ENCODE data around the gene ABLIM1.

The ABLIM1 gene

GRCh38 chr10:114539623-114540022 is 118.5 kb downstream of the ABLIM1 start:
- DNase-seq (ENCODE audit: low spot score), result no peak
- no peak for TF ChIP-seq CTCF (IDR thresholded peaks at IDR 0.05; ENCODE audit: extremely low read depth, insufficient read depth, missing control alignments)
- in situ Hi-C loops (cut with MboI; ENCODE audit: low pct_unique_long_range_greater_than_20kb, low sequenced_read_pairs, unreplicated experiment), result no loop called here

- in situ Hi-C loops (cut with MboI; ENCODE audit: low pct_unique_long_range_greater_than_20kb, low sequenced_read_pairs, unreplicated experiment), result no loop called here
- no peak for DNase-seq (ENCODE audit: low spot score)
- no peak for TF ChIP-seq CTCF (IDR thresholded peaks at IDR 0.05; ENCODE audit: extremely low read depth, insufficient read depth, missing control alignments)
Observed at GRCh38 chr10:114538181-114538906, 119.7 kb downstream of the ABLIM1 start.

DNA sequence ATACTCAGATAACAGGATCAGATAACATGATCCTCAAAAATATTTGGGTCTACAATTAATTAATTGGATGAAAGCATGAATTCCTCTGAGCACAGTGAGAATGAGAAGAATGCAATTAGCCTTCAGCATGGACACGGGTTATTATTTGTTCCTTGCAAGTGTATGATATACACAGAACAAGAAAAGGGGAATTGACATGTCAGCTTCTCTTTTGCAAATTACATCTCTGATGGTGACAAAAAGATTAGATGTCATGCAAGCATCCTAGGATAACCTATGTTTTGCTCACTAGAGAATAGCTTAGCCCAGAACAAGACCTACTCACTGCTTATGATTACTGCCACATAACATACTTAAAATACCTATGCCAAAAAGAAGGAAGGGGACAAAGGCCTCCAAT is 120.3 kb downstream of the ABLIM1 start:
- no peak for DNase-seq (ENCODE audit: low spot score)
- in situ Hi-C loops (cut with MboI; ENCODE audit: low pct_unique_long_range_greater_than_20kb, low sequenced_read_pairs, unreplicated experiment), result no loop called here
- no peak for TF ChIP-seq CTCF (IDR thresholded peaks at IDR 0.05; ENCODE audit: extremely low read depth, insufficient read depth, missing control alignments)

DNA sequence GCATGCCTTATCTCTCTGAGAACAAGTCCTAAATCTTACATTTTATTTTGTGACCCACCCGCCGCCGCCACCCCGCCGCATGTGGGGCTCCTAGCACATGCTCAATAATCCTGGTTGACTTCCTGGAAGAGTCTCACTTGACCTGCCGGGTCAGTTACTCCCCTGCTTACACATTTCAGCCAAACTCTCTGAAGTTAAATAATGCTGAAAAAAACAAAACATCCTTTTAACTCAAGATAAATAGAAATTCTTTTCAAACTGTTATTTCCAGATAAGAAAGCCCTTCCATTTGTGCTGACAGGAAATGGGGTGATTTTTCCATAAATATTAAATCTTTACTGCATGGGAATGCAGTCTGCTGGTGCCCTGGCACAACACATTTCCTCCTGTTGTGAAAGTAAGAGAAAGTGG is 123.5 kb downstream of the ABLIM1 start:
- no peak for DNase-seq (ENCODE audit: low spot score)
- in situ Hi-C loops (cut with MboI; ENCODE audit: low pct_unique_long_range_greater_than_20kb, low sequenced_read_pairs, unreplicated experiment), result no loop called here
- no peak for TF ChIP-seq CTCF (IDR thresholded peaks at IDR 0.05; ENCODE audit: extremely low read depth, insufficient read depth, missing control alignments)

DNA sequence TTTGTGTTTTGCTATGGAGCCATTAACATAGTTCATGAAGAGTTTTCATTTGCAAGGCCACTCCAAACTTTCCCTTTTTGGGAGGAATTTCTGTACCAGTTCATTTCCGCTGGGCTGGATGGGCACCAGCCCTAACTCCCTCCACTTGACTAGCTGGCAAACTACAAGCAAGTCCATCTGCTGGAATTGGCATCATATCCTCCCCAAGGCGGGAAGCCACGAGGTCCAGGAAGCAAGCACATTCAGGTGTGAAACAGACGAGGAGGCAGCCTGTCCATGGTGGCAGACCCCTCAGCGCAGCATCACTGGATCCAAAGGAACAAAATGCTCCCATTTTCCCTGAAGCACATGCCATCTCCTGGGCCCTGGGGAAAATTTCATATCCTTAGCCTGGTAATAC is 125.8 kb downstream of the ABLIM1 start:
- no peak for TF ChIP-seq CTCF (IDR thresholded peaks at IDR 0.05; ENCODE audit: extremely low read depth, insufficient read depth, missing control alignments)
- in situ Hi-C loops (cut with MboI; ENCODE audit: low pct_unique_long_range_greater_than_20kb, low sequenced_read_pairs, unreplicated experiment), result no loop called here
- DNase-seq (ENCODE audit: low spot score), result no peak

GRCh38 chr10:114526504-114527238 is 131.4 kb downstream of the ABLIM1 start:
- in situ Hi-C loops (cut with MboI; ENCODE audit: low pct_unique_long_range_greater_than_20kb, low sequenced_read_pairs, unreplicated experiment), result no loop called here
- TF ChIP-seq CTCF (IDR thresholded peaks at IDR 0.05; ENCODE audit: extremely low read depth, insufficient read depth, missing control alignments), result no peak
- peak; percentile 83 for DNase-seq (ENCODE audit: low spot score)

Measured in GM13977 (cell line).